Right ventricle myocardium superior (tissue), 1 donor: ENCODE results near the gene PCMT1. TPM values are rescaled to one million over a fixed set of nuclear protein-coding genes. Genes with fewer than 3 reads are reported as not detected.
"Not testable (repeated sequence)": the region's sequence is repeated elsewhere in the genome, so short reads cannot be mapped to it uniquely, and the experiment has no call there.

ENCODE experiments used
- ATAC-seq: fragments of 200-7000 bp; cut with Tn5 transposase; one replicate; pipeline ENCODE4 v1.9.1; 2020; ENCODE audit warnings: mild to moderate bottlenecking; ENCODE audit not compliant: poor library complexity
- DNase-seq: peaks from one replicate; pipeline ENCODE4 v3.0.0-alpha.2; 2020
- intact Hi-C: fragments of 100-400 bp; cut with DNase I; formaldehyde crosslinking; loops from one replicate; pipeline ENCODE4 v1.11.2; 2022
- total RNA-seq: library from RNA; stranded (reverse); fragmentation: NEBNext Ultra II Directional; extraction: Animal tissue kit (Norgen Biotek cat#: 25700); gene quantifications from one replicate; pipeline ENCODE4 v1.2.1, GENCODE V29; 2021
- donor health status: DM: no; HTN: yes; CAD: no; lungs with severe emphysema.

PCMT1 gene
- total RNA-seq, 1 donor from 2014 or later = 182 TPM

DNA sequence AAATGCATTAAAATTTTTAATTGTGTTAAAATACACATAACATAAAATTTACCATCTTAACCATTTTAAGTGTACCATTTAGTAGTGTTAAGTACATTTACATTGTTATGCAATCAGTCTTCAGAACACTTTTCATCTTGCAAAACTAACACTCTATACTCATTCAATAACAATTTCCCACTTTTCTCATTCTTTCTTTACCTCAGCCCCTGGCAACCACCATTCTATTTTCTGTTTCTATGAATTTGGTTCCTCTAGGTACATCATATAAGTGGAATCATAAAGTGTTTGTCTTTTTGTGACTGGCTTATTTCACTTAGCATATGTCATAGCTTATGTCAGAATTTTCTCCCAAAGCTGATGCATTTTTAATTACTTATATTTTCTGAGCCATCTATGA lies 32.2 kb downstream of the PCMT1 start:
- DNase-seq = no peak
- ATAC-seq = no peak
- intact Hi-C loops = no loop called here

DNA sequence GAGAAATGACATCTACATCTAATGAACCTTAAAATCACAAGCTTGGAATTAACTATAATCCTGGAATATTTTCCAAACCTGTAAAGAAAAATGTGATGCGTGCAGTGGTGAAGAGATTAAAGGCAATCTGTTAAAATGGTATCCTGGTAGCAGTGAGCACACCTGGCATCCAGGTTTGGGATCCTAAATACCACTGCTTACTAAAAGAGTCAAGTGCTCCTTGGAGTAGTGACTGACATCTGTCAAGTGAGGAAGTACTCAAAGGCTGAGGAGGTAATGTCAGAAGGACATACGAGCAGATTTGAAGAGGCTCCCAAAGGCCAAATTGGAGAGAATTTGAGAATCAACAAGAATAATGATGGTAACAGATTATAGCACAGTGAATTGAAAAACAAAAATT lies 32.8 kb downstream of the PCMT1 start:
- no peak for ATAC-seq
- DNase-seq = no peak
- intact Hi-C loops = no loop called here

DNA sequence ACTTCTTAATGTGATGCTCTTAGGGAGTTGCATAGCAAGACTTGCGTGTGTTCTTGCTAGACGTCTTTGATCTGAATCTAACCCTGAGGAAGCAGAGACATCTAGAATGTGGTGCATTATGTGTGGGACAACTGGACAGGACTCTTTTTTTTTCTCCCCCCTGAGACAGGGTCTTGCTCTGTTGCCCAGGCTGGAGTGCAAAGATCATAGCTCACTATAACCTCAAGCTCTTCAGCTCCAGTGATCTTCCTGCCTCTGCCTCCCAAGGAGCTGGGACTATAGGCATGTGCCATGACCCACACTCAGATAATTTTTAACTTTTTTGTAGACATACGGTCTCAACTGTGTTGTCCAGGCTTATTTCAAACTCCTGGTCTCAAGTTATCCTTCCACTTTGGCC lies 34.0 kb downstream of the PCMT1 start:
- intact Hi-C loops = no loop called here
- no peak for DNase-seq
- no peak for ATAC-seq

DNA sequence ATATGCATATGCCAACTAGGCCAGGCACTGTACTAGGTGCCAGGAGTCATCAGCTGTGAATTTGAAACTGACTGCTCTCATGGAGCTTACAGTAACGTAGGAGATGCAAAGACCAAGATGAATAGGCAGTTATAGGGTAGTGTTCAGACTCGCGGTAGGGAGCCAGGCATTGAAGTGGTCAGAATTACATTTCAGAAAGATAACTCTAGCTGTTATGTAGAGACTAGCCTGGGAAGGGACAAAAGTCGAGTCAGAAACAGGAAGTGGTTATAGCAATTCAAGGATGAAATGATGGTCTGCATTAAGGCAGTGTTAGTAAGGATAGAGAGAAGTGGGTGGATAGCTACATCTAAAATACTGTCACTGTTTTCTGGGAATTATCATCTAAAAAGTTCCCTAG lies 56.6 kb downstream of the PCMT1 start:
- intact Hi-C loops = no loop called here
- no peak for ATAC-seq
- no peak for DNase-seq

DNA sequence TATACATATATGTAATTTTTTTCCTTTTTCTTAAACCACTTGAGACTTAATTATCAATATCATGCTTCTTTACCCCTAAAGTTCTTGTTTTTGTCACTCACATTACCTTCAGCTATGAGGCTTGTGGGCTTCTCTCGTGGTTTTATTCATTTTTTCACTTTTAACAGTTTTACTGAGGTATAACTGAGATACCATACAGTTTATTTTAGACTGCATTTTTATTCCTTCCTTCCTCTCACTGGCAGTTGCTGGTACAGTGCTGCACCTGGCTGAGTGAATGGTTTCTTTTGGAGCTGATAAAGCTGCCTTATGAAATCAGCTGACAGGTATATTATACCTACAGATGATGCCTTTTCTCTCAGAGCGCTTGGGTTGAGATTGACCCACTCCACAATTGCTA lies 60.3 kb downstream of the PCMT1 start:
- ATAC-seq = no peak
- DNase-seq = no peak
- intact Hi-C loops = no loop called here

DNA sequence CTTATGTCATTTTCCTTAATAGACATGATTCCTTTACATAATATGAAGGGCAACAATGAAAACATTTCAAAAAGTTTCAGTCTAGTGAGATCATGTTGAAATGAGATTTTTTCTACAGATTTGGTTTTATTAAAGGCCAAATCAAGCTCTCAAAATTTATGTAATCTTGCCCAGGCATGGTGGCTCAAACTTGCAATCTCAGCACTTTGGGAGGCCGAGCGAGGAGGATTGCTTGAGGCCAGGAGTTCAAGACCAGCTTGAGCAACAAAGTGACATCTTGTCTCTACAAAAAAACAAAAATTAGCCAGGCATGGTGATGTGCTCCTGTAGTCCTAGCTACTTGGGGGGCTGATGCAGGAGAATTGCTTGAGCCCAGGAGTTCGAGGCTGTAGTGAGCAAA lies 63.8 kb downstream of the PCMT1 start:
- ATAC-seq (no peak), DNase-seq (no peak)
- intact Hi-C loops = no loop called here

DNA sequence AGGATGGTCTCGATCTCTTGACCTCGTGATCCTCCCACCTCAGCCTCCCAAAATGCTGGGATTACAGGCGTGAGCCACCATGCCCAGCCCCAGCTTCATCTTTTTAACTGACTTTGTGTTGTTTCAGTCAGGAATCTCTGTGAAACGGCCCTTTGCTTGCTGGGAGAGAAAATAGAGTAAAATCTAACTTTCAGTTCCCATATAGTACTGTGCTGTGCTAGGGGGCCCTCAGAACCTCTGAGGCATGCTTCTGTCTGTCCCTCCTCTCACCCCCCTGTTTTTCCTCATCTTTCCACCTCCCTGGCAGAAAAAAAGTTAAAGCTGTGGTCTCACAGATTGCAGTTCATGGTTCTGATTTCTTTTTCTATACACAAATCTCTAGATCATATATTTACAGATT lies 66.2 kb downstream of the PCMT1 start:
- intact Hi-C loops = no loop called here
- no peak for DNase-seq
- ATAC-seq = no peak

DNA sequence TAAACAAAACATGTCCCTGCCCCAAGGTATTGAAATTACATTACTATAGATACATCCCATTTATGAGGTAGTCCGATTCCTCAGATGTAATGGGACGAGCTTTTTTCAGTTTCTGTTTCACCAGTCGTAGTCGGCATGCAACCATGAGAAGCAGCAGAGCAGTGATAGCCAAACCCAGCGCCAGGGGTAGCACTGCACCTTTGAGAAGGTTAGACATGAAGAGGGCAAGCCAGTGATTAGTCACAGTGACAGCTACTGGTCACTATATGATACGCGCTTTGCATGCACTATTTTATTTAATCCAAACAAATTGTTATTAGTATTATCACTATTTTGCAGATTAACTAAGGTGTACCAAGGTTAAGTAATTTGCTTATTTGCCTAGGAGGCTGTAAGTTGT lies 71.0 kb downstream of the PCMT1 start:
- intact Hi-C loops = no loop called here
- DNase-seq = no peak
- ATAC-seq = peak; percentile 64

DNA sequence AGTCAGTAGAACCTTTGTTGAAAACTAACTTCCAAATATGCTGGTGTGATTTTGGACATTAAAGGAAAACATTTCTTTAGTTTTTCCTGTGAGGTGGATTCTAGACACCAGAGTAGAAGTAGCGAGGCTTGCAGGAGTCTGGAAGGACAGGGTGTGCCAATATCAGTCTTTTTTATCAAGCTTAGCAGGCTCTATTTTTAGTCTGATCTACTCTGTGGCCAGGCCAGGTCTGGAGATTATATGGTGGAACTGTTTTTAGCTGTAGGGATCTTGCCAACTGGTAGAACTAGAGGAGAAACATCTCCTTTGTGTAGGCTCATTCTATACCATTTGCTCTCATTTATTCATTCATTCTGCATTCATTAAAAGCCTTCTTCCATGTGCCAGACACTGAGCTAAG lies 72.0 kb downstream of the PCMT1 start:
- intact Hi-C loops = no loop called here
- peak; percentile 84 for ATAC-seq
- DNase-seq = no peak

DNA sequence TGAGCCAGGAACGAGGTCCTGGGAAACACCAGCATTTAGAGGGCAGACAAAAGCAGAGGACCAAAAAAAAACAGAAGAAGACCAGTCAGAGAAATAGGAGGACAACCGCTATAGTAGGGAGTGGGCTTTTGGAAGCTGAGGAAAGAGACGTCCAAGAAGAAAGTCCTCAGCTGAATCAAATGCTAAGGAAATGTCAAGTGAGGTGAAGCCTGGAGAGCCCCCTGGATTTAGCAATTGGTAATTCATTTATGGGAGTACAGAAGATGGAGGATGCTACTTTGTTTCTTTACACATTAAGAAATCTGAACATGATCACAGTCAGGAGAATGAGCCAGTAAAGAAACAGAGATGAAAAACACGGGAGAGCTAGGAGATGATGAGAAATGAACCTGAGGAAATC lies 73.5 kb downstream of the PCMT1 start:
- ATAC-seq (no peak), DNase-seq (no peak)
- intact Hi-C loops = no loop called here

DNA sequence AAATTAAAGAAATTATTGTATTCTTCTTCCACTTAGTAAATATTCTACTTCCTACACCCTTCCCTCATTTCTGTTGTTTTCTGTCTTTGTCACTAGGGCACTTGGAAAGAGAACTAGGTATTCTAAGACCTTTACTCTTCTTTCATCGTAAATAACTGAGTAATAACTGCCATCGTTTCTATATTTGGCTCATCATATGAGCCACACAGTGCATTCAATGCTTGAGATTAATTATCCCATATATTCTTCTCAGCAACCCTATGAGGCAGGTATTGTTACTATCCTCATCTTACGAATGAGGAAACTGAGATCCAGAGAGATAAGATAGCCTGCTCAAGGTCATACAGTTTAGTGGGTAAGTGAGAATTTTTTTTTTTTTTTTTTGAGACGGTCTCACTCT lies 75.8 kb downstream of the PCMT1 start:
- DNase-seq = no peak
- intact Hi-C loops = no loop called here
- no peak for ATAC-seq

DNA sequence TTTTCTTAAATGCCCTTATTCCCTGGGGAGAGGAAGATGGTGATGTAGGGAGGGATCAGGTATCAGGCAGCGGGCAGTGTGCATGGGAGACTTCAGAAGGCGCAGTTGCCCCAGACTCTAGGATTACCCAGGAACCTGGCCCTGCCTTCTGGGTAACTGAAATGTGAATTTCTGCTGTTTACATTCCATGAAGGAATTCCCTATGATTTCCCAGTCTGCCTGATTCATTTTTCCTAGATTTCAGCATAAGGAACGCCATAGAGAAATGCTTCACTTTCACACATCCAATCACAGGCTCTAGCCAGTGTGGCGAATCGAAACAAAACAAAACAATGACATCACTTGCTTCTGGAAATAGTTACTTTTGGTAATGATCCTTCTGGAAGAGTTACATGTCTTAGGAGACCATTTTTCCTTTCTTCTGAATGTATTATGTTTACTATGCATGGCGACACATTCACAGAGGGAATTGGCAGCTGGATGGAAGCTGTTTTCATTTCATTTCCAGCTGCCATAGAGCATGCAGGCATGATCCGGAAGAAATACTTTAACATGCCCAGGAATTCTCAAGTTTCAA lies 81.3 kb downstream of the PCMT1 start:
- ATAC-seq = no peak
- DNase-seq = no peak
- intact Hi-C loops = loop anchor here (5.0 kb wide), 1 partner anchor 186 kb away; no protein-coding TSS in a partner anchor

DNA sequence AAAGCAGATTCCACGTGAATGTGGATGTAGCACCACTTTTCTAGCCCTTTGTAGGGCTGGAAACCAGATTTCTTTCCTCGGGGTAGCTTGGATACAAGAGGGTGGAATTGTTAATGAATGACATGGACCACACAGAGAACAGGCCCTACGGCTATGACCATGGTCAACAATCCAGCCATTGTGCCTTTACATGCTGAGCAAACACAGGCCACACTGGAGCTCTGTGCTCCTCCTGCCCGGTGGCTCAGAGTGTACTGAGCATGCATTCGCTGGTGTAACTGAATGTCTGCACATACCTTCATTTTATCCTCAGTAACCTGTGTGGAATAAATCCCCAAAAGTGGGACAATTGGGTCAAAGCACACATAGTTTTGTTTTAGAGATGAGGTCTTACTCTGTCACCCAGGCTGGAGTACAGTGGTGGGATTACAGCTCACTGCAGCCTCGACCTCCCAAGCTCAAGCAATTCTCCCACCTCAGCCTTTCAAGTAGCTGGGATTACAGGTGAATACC lies 81.8 kb downstream of the PCMT1 start:
- DNase-seq (no peak), ATAC-seq (no peak)
- intact Hi-C loops = loop anchor here (5.0 kb wide), 1 partner anchor 186 kb away; no protein-coding TSS in a partner anchor

DNA sequence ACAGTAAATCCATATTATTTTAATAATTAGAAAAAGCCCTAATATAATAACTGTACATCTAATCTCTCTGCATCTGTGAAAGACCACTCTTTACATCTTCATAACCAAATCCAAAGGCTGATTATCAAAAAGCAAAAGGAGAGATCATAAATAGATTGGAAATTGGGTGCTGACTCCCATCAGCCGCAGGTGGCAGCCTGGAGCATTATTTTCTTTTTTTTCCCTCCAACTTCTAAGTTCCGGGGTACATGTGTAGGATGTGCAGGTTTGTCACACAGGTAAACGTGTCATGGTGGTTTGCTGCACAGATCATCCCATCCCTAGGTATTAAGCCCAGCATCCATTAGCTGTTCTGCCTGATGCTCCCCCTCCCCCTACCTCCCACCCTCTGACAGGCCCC lies 84.1 kb downstream of the PCMT1 start:
- no peak for DNase-seq
- intact Hi-C loops = loop anchor here (5.0 kb wide), 1 partner anchor 184 kb away; no protein-coding TSS in a partner anchor
- ATAC-seq = no peak

DNA sequence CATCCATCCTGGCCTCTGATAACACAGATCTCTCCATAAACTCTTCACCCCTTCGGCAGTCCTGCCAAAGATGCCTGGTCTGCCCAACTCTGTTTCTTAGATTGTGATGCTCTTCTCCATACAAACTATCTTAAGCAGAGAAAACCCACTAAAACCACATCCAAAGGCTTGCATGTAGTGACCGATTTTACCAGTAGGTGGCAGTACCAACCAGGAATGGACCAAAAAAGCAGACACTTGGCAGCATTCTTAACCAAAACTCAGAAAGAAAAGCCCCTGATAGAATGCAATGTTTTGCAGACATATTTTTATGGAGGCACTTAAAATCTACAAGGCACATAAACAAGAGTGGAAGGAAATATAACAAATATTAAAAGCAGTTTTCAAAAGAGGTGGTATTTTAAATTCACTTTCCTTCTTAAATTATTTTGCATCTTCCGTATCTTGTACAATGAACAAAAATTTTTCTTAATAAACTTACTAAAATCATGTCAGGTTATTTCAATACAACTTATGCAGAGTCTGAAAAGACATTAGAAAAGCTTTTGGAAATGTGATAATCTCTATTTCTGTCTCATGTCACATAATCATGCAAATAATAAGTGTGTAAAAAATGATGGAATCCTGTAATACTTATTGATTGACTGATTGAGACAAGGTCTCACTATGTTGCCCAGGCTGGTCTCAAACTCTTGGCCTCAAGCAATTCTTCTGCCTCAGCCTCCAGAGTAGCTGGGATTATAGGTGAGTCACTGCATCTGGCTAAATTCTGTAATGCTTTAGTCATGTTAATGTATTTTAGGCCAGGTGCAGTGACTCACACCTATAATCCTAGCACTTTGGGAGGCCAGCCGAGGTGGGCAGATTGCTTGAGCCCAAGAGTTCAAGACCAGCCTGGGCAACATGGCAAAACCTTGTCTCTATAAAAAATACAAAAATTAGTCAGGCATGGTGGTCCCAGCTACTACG lies 85.3 kb downstream of the PCMT1 start:
- DNase-seq (no peak), ATAC-seq (peak; percentile 60)
- intact Hi-C loops = loop anchor here (5.0 kb wide), 2 partner anchors 88 to 183 kb away; partner anchors contain the start of gene RAET1G

DNA sequence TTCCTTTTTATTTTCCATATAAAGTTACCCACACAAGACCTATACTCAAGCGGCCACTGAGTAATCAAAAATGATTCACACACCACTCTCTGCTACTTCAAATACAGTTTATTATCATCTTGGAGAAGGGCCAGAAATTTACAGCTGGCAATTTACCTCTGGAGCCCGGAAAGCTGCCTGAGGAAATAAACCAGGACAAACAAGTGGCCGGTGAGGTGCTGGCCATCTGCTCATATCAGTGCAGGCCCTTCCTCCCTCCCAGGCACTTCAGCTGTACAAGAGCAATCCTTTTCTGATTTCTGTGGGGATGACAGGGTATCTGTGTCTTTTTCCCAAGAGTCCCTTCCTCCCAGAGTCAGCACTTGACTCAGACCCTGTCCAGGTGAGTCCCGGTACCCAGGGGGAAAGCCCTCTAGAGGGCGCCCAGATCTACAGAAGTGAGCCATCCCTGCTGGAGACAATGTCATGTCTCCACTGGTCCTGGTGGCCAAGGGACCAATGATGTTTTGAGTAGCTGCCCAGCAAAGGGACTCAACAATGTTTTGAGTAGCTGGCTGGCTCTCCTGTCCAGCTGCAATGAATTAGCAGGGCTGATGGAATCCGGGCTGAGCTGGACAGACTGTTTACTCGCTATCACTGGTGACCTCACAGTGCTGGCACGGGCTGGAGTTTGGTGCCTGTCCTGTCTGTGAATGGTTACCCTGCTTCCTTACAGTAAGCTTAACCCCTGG lies 91.0 kb downstream of the PCMT1 start:
- intact Hi-C loops = no loop called here
- DNase-seq (peak; percentile 92), ATAC-seq (peak; percentile 98)

DNA sequence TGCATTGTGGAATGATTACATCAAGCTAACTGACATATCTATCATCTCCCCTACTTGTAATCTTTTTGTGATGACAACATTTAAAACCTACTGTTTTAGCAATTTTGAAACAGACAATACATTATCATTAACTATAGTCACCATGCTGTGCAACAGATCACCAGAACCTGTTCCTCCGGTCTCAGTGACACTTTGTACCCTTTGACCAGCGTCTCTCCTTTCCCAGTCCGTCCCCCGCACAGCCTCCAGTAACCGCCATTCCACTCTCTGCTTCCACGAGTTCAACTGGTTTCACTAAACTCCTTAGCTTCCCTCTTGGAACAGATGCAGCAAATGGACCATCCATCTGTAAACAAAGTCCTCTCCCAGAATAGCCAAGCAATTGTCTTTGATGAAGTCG lies 92.8 kb downstream of the PCMT1 start:
- intact Hi-C loops = no loop called here
- DNase-seq (no peak), ATAC-seq (no peak)

DNA sequence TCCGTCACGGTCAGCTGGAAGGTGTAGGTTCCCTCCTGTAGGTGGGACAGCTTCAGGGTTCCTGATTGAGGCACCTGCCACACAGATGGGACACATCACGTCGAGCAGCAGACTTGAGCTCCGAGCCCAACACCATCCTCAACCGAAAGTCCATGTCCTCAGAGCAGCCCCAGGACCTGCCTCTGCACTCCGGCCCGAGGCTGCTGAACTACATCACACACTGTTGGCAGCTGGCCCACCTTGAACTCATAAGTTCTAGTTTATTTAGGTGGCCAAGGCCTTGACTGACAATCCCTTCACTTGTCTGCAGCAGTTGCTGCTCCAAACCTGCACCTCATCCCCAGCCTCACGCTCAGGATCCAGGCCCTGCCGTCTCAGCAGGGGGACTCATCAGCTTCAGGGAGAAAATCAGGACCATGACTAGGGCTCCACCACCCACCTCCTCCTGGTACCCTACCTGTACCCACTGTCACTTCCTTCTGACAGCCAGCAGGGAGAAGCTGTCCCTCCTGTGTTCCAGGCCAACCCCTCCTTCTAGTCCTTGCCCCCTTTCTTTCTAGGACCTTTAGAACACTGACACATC lies 93.6 kb downstream of the PCMT1 start:
- DNase-seq (peak; percentile 56), ATAC-seq (no peak)
- intact Hi-C loops = no loop called here

DNA sequence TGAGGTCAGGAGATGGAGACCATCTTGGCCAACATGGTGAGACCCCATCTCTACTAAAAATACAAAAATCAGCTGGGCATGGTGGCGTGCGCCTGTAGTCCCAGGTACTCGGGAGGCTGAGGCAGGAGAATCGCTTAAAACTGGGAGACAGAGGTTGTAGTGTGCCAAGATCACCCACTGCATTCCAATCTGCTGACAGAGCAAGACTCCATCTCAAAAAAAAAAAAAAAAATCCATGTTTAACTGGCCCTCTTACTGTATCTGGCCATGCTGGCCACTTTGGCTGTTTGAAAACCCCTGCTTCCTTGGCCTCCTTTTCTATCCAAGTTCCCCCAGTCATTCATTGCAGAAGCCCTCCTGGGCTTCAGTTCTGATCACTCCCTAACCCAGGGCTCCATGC lies 94.5 kb downstream of the PCMT1 start:
- DNase-seq, intact Hi-C loops: not testable (repeated sequence)

More for the DNA sequence above, 94.5 kb downstream of the PCMT1 start:
- ATAC-seq = not testable (repeated sequence)
